Hepatocyte (in vitro differentiated cells): ENCODE results near the gene FBN3.

ENCODE experiments used
- EZH2 ChIP-seq: fragments of 200-600 bp; sonication (generic); IDR thresholded peaks from 2 replicates; pipeline ENCODE4 v1.6.1; 2016; ENCODE audit warnings: antibody characterized with exemption, mild to moderate bottlenecking, borderline replicate concordance
- TF ChIP-seq, protein P1 (sequence below): fragments of 200-600 bp; sonication (generic); IDR thresholded peaks from 2 replicates; pipeline ENCODE4 v1.5.1; 2016; ENCODE audit warnings: antibody characterized with exemption, mild to moderate bottlenecking; ENCODE audit not compliant: poor library complexity

- TF ChIP-seq, protein P1, sequence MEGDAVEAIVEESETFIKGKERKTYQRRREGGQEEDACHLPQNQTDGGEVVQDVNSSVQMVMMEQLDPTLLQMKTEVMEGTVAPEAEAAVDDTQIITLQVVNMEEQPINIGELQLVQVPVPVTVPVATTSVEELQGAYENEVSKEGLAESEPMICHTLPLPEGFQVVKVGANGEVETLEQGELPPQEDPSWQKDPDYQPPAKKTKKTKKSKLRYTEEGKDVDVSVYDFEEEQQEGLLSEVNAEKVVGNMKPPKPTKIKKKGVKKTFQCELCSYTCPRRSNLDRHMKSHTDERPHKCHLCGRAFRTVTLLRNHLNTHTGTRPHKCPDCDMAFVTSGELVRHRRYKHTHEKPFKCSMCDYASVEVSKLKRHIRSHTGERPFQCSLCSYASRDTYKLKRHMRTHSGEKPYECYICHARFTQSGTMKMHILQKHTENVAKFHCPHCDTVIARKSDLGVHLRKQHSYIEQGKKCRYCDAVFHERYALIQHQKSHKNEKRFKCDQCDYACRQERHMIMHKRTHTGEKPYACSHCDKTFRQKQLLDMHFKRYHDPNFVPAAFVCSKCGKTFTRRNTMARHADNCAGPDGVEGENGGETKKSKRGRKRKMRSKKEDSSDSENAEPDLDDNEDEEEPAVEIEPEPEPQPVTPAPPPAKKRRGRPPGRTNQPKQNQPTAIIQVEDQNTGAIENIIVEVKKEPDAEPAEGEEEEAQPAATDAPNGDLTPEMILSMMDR, result no peak
- no peak for TF ChIP-seq EZH2
Measured at GRCh38 chr19:8097198-8097597, 52.2 kb downstream of the FBN3 start.
